Measurements from ENCODE around the gene AMFR.

GRCh38 chr16:56389554-56389953, 35.8 kb downstream of the AMFR start:
- TF ChIP-seq CTCF (IDR thresholded peaks at IDR 0.05; ENCODE audit: low read depth, low read length, missing input control) (no peak), TAF1 (conservative IDR thresholded peaks at IDR 0.05) (no peak), EGR1 (IDR thresholded peaks at IDR 0.05; ENCODE audit: low read depth in 2 of 2) (no peak), REST (IDR thresholded peaks at IDR 0.05) (no peak), JUND (IDR thresholded peaks at IDR 0.05) (no peak)

Data from liver (tissue), 3 donors.